Measurements from ENCODE around the gene OR4M1. TPM values are rescaled to one million over a fixed set of nuclear protein-coding genes. Genes with fewer than 3 reads are reported as not detected.
"Not testable (repeated sequence)": the region's sequence is repeated elsewhere in the genome, so short reads cannot be mapped to it uniquely, and the experiment has no call there.

The OR4M1 gene
- total RNA-seq, 4 donors from 2014 or later, result not detected

- no peak overlapping the region for H3K27ac ChIP-seq
- no peaks in the 10 kb centered on the region for H3K4me1 ChIP-seq
- peaks cover 21% of the 10 kb centered on the region for H3K9me3 ChIP-seq
- WGBS, result 100% methylated on average over 1 of the region's 1 CpG
- TF ChIP-seq CTCF (IDR thresholded peaks at IDR 0.05) (no peak), EP300 (IDR thresholded peaks at IDR 0.05) (no peak), POLR2A (IDR thresholded peaks at IDR 0.05) (no peak), POLR2AphosphoS5 (IDR thresholded peaks at IDR 0.05) (no peak)
- no peaks in the 10 kb centered on the region for H3K27me3 ChIP-seq
- H3K4me3 ChIP-seq, result no peak overlapping the region
- DNase-seq (ENCODE audit: low spot score in 2 of 2), result no peak
- H3K36me3 ChIP-seq, result no peaks in the 10 kb centered on the region
Measured at GRCh38 chr14:19771895-19772430, 1.3 kb upstream of the OR4M1 start.

GRCh38 chr14:19772454-19772853 is 850 bp upstream of the OR4M1 start:
- H3K4me1 ChIP-seq; H3K36me3 ChIP-seq; H3K27ac ChIP-seq; H3K27me3 ChIP-seq; DNase-seq (ENCODE audit: low spot score in 2 of 2); H3K4me3 ChIP-seq: not testable (repeated sequence)
- H3K9me3 ChIP-seq, result peaks cover 21% of the 10 kb centered on the region
- 48% methylated on average over 2 of the region's 2 CpGs for WGBS

- 78% methylated on average over 1 of the region's 1 CpG for WGBS
- no peak for DNase-seq (ENCODE audit: low spot score in 2 of 2)
Measured at GRCh38 chr14:19775587-19775986, 2.3 kb downstream of the OR4M1 start.

GRCh38 chr14:19785848-19786247 is 12.5 kb downstream of the OR4M1 start:
- not testable (repeated sequence) for H3K9me3 ChIP-seq; H3K27ac ChIP-seq; H3K36me3 ChIP-seq; H3K4me1 ChIP-seq; H3K4me3 ChIP-seq; DNase-seq (ENCODE audit: low spot score in 2 of 2); H3K27me3 ChIP-seq
- 83% methylated on average over 16 of the region's 16 CpGs for WGBS

More at GRCh38 chr14:19775587-19775986, 2.3 kb downstream of the OR4M1 start:
- TF ChIP-seq POLR2AphosphoS5 (IDR thresholded peaks at IDR 0.05) (no peak), POLR2A (IDR thresholded peaks at IDR 0.05) (no peak), EP300 (IDR thresholded peaks at IDR 0.05) (no peak), CTCF (IDR thresholded peaks at IDR 0.05) (no peak)
- Histone ChIP-seq H3K27me3 (no peaks in the 10 kb centered on the region), H3K4me3 (no peak overlapping the region), H3K36me3 (no peaks in the 10 kb centered on the region), H3K9me3 (peaks cover 14% of the 10 kb centered on the region), H3K27ac (no peak overlapping the region), H3K4me1 (no peaks in the 10 kb centered on the region)

GRCh38 chr14:19787318-19787717 is 14.0 kb downstream of the OR4M1 start:
- not testable (repeated sequence) for H3K4me3 ChIP-seq; H3K9me3 ChIP-seq; H3K4me1 ChIP-seq; DNase-seq (ENCODE audit: low spot score in 2 of 2); H3K27ac ChIP-seq; H3K36me3 ChIP-seq; H3K27me3 ChIP-seq
- WGBS, result 74% methylated on average over 6 of the region's 6 CpGs

GRCh38 chr14:19788150-19788549 is 14.8 kb downstream of the OR4M1 start:
- not testable (repeated sequence) for H3K9me3 ChIP-seq; H3K36me3 ChIP-seq; DNase-seq (ENCODE audit: low spot score in 2 of 2); H3K27me3 ChIP-seq; H3K27ac ChIP-seq; H3K4me3 ChIP-seq; H3K4me1 ChIP-seq
- 75% methylated on average over 7 of the region's 7 CpGs for WGBS

GRCh38 chr14:19796520-19797108 is 23.3 kb downstream of the OR4M1 start:
- H3K9me3 ChIP-seq, result peaks cover 12% of the 10 kb centered on the region
- not testable (repeated sequence) for H3K4me1 ChIP-seq; H3K27ac ChIP-seq; H3K27me3 ChIP-seq; H3K36me3 ChIP-seq; H3K4me3 ChIP-seq; DNase-seq (ENCODE audit: low spot score in 2 of 2)
- WGBS, result 82% methylated on average over 10 of the region's 10 CpGs

GRCh38 chr14:19799880-19800279 is 26.6 kb downstream of the OR4M1 start:
- no peaks in the 10 kb centered on the region for H3K4me1 ChIP-seq
- H3K36me3 ChIP-seq, result no peaks in the 10 kb centered on the region
- peaks cover 29% of the 10 kb centered on the region for H3K9me3 ChIP-seq
- DNase-seq (ENCODE audit: low spot score in 2 of 2), result no peak
- H3K4me3 ChIP-seq, result no peak overlapping the region
- H3K27ac ChIP-seq, result no peak overlapping the region
- no peaks in the 10 kb centered on the region for H3K27me3 ChIP-seq
- no peak for TF ChIP-seq POLR2A (IDR thresholded peaks at IDR 0.05)
- TF ChIP-seq POLR2AphosphoS5 (IDR thresholded peaks at IDR 0.05), result no peak
- WGBS, result 83% methylated on average over 2 of the region's 5 CpGs

All from suprapubic skin (tissue), 4 donors.